Measurements from ENCODE around the gene SOWAHB. TPM values are rescaled to one million over a fixed set of nuclear protein-coding genes. Genes with fewer than 3 reads are reported as not detected.

Gene SOWAHB
- total and polyA plus RNA-seq, 2 donors (not counting 1 experiment from before 2014, with no cell fraction given) = not detected

DNA sequence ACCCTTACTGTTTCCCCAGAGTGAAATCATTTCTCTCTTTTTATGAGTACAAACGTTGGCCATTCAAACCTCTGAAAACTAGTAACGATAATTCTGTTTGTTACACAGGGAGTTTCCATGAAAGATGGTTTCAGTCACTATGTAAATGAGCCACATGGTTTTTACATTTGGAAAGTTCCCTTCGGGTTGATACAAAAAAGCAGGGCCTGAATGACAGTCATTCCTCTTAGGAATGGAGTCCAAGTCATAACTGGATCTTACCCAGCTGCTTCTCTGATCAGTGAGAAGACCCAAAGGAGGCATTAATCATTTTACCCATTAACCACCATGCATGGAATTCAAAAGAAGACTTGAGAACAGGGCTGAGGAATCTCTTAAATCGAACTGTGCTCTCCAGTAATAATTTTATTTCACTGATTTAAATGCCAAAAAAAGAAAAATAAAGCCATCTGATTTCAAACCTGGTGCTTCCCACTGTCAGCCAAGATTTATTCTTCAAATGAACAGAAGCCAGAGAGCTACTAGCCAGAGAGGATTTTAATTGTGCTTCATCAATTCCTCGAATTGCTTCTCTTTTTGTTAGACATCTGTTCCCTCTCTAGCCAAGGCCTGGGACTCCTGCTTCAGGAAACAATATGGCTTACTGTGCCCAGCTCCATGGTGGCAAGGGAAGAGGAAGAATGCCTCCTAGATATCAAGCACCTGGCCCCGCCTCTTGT, 3.2 kb downstream of the SOWAHB start:
- H3K4me3 ChIP-seq (ENCODE audit: control extremely low read depth in 1 of 5, extremely low read depth in 1 of 5, insufficient read depth in 1 of 5, low read depth in 2 of 5, low read length in 4 of 5) = no peak overlapping the region
- Mint-ChIP-seq H3K4me1 (peaks cover 13% of the 10 kb centered on the region), H3K27ac (no peak overlapping the region), H3K4me3 (no peak overlapping the region), H3K9me3 (ENCODE audit: insufficient read depth) (no peaks in the 10 kb centered on the region), H3K27me3 (peaks cover 49% of the 10 kb centered on the region)
- intact Hi-C loops (cut with micrococcal nuclease) = no loop called here
- TF ChIP-seq, protein P1, sequence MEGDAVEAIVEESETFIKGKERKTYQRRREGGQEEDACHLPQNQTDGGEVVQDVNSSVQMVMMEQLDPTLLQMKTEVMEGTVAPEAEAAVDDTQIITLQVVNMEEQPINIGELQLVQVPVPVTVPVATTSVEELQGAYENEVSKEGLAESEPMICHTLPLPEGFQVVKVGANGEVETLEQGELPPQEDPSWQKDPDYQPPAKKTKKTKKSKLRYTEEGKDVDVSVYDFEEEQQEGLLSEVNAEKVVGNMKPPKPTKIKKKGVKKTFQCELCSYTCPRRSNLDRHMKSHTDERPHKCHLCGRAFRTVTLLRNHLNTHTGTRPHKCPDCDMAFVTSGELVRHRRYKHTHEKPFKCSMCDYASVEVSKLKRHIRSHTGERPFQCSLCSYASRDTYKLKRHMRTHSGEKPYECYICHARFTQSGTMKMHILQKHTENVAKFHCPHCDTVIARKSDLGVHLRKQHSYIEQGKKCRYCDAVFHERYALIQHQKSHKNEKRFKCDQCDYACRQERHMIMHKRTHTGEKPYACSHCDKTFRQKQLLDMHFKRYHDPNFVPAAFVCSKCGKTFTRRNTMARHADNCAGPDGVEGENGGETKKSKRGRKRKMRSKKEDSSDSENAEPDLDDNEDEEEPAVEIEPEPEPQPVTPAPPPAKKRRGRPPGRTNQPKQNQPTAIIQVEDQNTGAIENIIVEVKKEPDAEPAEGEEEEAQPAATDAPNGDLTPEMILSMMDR (IDR thresholded peaks at IDR 0.05) = no peak
- TF ChIP-seq EZH2 (IDR thresholded peaks at IDR 0.05; ENCODE audit: borderline replicate concordance, insufficient read depth, low read depth, low read length, poor library complexity, severe bottlenecking) = no peak
- peaks cover 11 to 18% of the 10 kb centered on the region in 2 donors for H3K4me1 ChIP-seq (ENCODE audit: control insufficient read depth in 2 of 2, insufficient read depth in 2 of 2, low read length in 2 of 2)
- H3K27me3 ChIP-seq (replicated peaks in 1 of 4; ENCODE audit: control extremely low read depth in 1 of 4, control insufficient read depth in 3 of 4, insufficient read depth in 4 of 4, low read length in 3 of 4) = peaks cover 0 to 43% (median 26%) of the 10 kb centered on the region in 4 experiments
- no peaks in the 10 kb centered on the region for H4K20me1 ChIP-seq (ENCODE audit: control insufficient read depth, insufficient read depth, low read length, poor library complexity, severe bottlenecking)
- POLR2A ChIA-PET = no interaction called here
- ATAC-seq (ENCODE audit: low read depth) (no peak), DNase-seq (no peak)
- no peaks in the 10 kb centered on the region for H3K79me2 ChIP-seq (ENCODE audit: control insufficient read depth, insufficient read depth, low read length)
- H3K36me3 ChIP-seq (replicated peaks in 1 of 2; ENCODE audit: control extremely low read depth in 1 of 2, control insufficient read depth in 1 of 2, extremely low read depth in 1 of 2, insufficient read depth in 2 of 2, low read length in 1 of 2) = no peaks in the 10 kb centered on the region
- no peak overlapping the region for H3K27ac ChIP-seq (ENCODE audit: low read length in 2 of 2)
- CTCF ChIA-PET = no interaction called here
- peaks cover 0 to 9% (median 0%) of the 10 kb centered on the region in 3 donors for H3K9me3 ChIP-seq (ENCODE audit: control extremely low read depth in 1 of 3, control insufficient read depth in 2 of 3, insufficient read depth in 1 of 3, low read length in 2 of 3)
- H2AFZ ChIP-seq (ENCODE audit: insufficient read depth, low read depth, low read length, poor library complexity, severe bottlenecking) = no peak overlapping the region
- no peak overlapping the region for H3K9ac ChIP-seq (ENCODE audit: low read length)
- WGBS (ENCODE audit: insufficient coverage) = 83% methylated on average over 1 of the region's 6 CpGs
- H3K4me2 ChIP-seq (replicated peaks; ENCODE audit: low read depth, low read length, poor library complexity, severe bottlenecking) = no peak overlapping the region

DNA sequence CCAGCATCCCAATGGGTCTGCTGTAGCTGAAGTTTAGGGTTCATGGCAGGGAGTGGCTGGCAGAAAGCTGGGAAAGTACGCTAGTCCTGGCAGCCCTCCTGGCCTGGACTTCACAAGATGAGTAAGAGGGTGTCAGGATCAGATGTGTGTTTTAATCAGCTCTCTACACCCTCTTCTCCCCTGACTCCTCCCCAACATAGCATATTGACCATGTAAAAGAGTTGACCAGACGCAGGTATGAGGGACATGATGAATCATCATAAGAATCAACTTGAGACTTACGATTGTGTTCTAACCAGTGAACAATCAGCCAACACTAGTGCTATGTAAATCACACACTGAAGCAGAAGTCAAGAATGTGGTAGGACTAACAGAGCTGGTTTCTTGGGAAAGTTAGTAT, 5.3 kb downstream of the SOWAHB start:
- intact Hi-C loops (cut with micrococcal nuclease) = no loop called here
- Mint-ChIP-seq H3K27ac (no peak overlapping the region), H3K4me1 (peaks cover 2% of the 10 kb centered on the region), H3K4me3 (no peak overlapping the region), H3K9me3 (ENCODE audit: insufficient read depth) (no peaks in the 10 kb centered on the region), H3K27me3 (peaks cover 37% of the 10 kb centered on the region)
- DNase-seq (no peak), ATAC-seq (ENCODE audit: low read depth) (no peak)
- no peak overlapping the region for H3K4me2 ChIP-seq (replicated peaks; ENCODE audit: low read depth, low read length, poor library complexity, severe bottlenecking)
- H3K9ac ChIP-seq (ENCODE audit: low read length) = no peak overlapping the region
- no peak overlapping the region for H3K4me3 ChIP-seq (ENCODE audit: control extremely low read depth in 1 of 5, extremely low read depth in 1 of 5, insufficient read depth in 1 of 5, low read depth in 2 of 5, low read length in 4 of 5)
- peaks cover 5 to 7% of the 10 kb centered on the region in 2 donors for H3K4me1 ChIP-seq (ENCODE audit: control insufficient read depth in 2 of 2, insufficient read depth in 2 of 2, low read length in 2 of 2)
- H4K20me1 ChIP-seq (ENCODE audit: control insufficient read depth, insufficient read depth, low read length, poor library complexity, severe bottlenecking) = no peaks in the 10 kb centered on the region
- no peak overlapping the region for H3K27ac ChIP-seq (ENCODE audit: low read length in 2 of 2)
- ChIA-PET CTCF (no interaction called here), POLR2A (no interaction called here)
- WGBS (ENCODE audit: insufficient coverage) = no CpG with 5 or more reads among the region's 3 CpGs
- no peak overlapping the region for H2AFZ ChIP-seq (ENCODE audit: insufficient read depth, low read depth, low read length, poor library complexity, severe bottlenecking)
- no peaks in the 10 kb centered on the region for H3K36me3 ChIP-seq (replicated peaks in 1 of 2; ENCODE audit: control extremely low read depth in 1 of 2, control insufficient read depth in 1 of 2, extremely low read depth in 1 of 2, insufficient read depth in 2 of 2, low read length in 1 of 2)
- TF ChIP-seq, protein P1 (IDR thresholded peaks at IDR 0.05) = no peak
- TF ChIP-seq EZH2 (IDR thresholded peaks at IDR 0.05; ENCODE audit: borderline replicate concordance, insufficient read depth, low read depth, low read length, poor library complexity, severe bottlenecking) = no peak
- H3K79me2 ChIP-seq (ENCODE audit: control insufficient read depth, insufficient read depth, low read length) = no peaks in the 10 kb centered on the region
- peaks cover 0 to 24% (median 13%) of the 10 kb centered on the region in 4 experiments for H3K27me3 ChIP-seq (replicated peaks in 1 of 4; ENCODE audit: control extremely low read depth in 1 of 4, control insufficient read depth in 3 of 4, insufficient read depth in 4 of 4, low read length in 3 of 4)
- H3K9me3 ChIP-seq (ENCODE audit: control extremely low read depth in 1 of 3, control insufficient read depth in 2 of 3, insufficient read depth in 1 of 3, low read length in 2 of 3) = peaks cover 0 to 9% (median 0%) of the 10 kb centered on the region in 3 donors

Measured in B cell (primary cell).